Islet precursor cell (in vitro differentiated cells): ENCODE measurements around the gene ARHGAP40.

Experiments used
- DNase-seq: peaks from one replicate; pipeline ENCODE4 v3.0.0-alpha.2; 2018

The ARHGAP40 gene

GRCh38 chr20:38601216-38602184 is at the start of gene ARHGAP40:
Gene ARHGAP40 (plus strand): TSS chr20:38601809.
- DNase-seq: peak; percentile 86

GRCh38 chr20:38554986-38555385 is 46.6 kb upstream of the ARHGAP40 start:
- no peak for DNase-seq

- no peak for DNase-seq
Observed at GRCh38 chr20:38555395-38555794, 46.2 kb upstream of the ARHGAP40 start.

GRCh38 chr20:38557174-38557573 is 44.4 kb upstream of the ARHGAP40 start:
- DNase-seq: no peak

- no peak for DNase-seq
Observed at GRCh38 chr20:38558596-38559360, 42.8 kb upstream of the ARHGAP40 start.

- DNase-seq: no peak
Observed at GRCh38 chr20:38559764-38560163, 41.8 kb upstream of the ARHGAP40 start.

- no peak for DNase-seq
Observed at GRCh38 chr20:38563802-38564431, 37.7 kb upstream of the ARHGAP40 start.

GRCh38 chr20:38564680-38565079 is 36.9 kb upstream of the ARHGAP40 start:
- no peak for DNase-seq

- no peak for DNase-seq
Observed at GRCh38 chr20:38566036-38566598, 35.5 kb upstream of the ARHGAP40 start.

- DNase-seq: no peak
Observed at GRCh38 chr20:38569747-38570525, 31.7 kb upstream of the ARHGAP40 start.

GRCh38 chr20:38573413-38573812 is 28.2 kb upstream of the ARHGAP40 start:
- DNase-seq: no peak

GRCh38 chr20:38579219-38579910 is 22.2 kb upstream of the ARHGAP40 start:
- DNase-seq: no peak

GRCh38 chr20:38579921-38580320 is 21.7 kb upstream of the ARHGAP40 start:
- DNase-seq: no peak

- peak; percentile 69 for DNase-seq
Observed at GRCh38 chr20:38581013-38581412, 20.6 kb upstream of the ARHGAP40 start, which contains the start of gene ADIG. Gene ADIG (plus strand): TSS chr20:38581197. CDS start chr20:38581251, 54 bp downstream.

GRCh38 chr20:38581830-38582358 is 19.7 kb upstream of the ARHGAP40 start:
- DNase-seq: no peak

- no peak for DNase-seq
Observed at GRCh38 chr20:38583306-38583705, 18.3 kb upstream of the ARHGAP40 start.

GRCh38 chr20:38584099-38584763 is 17.4 kb upstream of the ARHGAP40 start:
- DNase-seq: no peak

- no peak for DNase-seq
Observed at GRCh38 chr20:38585404-38586180, 16.0 kb upstream of the ARHGAP40 start.

GRCh38 chr20:38586181-38586525 is 15.5 kb upstream of the ARHGAP40 start:
- no peak for DNase-seq

GRCh38 chr20:38588303-38588702 is 13.3 kb upstream of the ARHGAP40 start:
- no peak for DNase-seq
